ENCODE results near the gene LARGE1. TPM values are rescaled to one million over a fixed set of nuclear protein-coding genes. Genes with fewer than 3 reads are reported as not detected.

LARGE1 gene
- total and polyA plus RNA-seq, 2 of the 8 experiments (the other 6 are each of a cell fraction or from before 2014, with no cell fraction given): 43.7 to 83.0 TPM

DNA sequence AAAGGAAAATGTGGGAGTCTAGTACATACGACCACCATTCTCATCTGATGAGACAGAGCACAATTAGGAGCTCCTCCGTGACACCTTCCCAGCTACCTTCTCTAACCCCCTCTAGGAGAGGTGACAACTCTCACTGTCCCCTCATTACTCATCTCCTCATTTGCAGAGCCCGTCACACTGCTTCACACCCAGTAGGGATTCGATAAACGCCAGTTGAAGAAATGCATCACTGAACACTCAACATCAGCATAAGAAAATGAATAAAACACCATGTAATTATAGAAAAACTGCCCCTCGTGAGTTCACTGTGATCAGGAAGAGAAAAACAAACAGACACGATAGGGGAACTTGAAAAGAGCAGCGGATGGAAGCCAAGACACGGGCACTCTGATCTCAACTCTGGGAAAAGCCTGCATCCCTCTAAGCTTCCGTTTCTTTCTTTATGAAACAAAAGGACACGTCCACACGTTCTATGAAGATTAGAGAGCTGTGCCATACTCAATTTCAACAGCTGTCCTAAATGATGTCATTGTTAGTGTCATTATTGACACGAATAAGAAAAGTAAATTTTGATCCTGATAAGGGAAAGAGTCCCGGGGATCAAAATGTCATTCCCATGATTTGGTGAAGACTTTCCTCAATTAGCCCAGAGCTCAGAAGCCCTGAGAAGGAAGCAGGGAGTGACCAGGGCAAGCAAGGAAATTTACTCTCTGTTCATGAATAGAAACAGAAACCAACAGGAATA, 356.9 kb downstream of the LARGE1 start (continued):
- TF ChIP-seq, protein P1, sequence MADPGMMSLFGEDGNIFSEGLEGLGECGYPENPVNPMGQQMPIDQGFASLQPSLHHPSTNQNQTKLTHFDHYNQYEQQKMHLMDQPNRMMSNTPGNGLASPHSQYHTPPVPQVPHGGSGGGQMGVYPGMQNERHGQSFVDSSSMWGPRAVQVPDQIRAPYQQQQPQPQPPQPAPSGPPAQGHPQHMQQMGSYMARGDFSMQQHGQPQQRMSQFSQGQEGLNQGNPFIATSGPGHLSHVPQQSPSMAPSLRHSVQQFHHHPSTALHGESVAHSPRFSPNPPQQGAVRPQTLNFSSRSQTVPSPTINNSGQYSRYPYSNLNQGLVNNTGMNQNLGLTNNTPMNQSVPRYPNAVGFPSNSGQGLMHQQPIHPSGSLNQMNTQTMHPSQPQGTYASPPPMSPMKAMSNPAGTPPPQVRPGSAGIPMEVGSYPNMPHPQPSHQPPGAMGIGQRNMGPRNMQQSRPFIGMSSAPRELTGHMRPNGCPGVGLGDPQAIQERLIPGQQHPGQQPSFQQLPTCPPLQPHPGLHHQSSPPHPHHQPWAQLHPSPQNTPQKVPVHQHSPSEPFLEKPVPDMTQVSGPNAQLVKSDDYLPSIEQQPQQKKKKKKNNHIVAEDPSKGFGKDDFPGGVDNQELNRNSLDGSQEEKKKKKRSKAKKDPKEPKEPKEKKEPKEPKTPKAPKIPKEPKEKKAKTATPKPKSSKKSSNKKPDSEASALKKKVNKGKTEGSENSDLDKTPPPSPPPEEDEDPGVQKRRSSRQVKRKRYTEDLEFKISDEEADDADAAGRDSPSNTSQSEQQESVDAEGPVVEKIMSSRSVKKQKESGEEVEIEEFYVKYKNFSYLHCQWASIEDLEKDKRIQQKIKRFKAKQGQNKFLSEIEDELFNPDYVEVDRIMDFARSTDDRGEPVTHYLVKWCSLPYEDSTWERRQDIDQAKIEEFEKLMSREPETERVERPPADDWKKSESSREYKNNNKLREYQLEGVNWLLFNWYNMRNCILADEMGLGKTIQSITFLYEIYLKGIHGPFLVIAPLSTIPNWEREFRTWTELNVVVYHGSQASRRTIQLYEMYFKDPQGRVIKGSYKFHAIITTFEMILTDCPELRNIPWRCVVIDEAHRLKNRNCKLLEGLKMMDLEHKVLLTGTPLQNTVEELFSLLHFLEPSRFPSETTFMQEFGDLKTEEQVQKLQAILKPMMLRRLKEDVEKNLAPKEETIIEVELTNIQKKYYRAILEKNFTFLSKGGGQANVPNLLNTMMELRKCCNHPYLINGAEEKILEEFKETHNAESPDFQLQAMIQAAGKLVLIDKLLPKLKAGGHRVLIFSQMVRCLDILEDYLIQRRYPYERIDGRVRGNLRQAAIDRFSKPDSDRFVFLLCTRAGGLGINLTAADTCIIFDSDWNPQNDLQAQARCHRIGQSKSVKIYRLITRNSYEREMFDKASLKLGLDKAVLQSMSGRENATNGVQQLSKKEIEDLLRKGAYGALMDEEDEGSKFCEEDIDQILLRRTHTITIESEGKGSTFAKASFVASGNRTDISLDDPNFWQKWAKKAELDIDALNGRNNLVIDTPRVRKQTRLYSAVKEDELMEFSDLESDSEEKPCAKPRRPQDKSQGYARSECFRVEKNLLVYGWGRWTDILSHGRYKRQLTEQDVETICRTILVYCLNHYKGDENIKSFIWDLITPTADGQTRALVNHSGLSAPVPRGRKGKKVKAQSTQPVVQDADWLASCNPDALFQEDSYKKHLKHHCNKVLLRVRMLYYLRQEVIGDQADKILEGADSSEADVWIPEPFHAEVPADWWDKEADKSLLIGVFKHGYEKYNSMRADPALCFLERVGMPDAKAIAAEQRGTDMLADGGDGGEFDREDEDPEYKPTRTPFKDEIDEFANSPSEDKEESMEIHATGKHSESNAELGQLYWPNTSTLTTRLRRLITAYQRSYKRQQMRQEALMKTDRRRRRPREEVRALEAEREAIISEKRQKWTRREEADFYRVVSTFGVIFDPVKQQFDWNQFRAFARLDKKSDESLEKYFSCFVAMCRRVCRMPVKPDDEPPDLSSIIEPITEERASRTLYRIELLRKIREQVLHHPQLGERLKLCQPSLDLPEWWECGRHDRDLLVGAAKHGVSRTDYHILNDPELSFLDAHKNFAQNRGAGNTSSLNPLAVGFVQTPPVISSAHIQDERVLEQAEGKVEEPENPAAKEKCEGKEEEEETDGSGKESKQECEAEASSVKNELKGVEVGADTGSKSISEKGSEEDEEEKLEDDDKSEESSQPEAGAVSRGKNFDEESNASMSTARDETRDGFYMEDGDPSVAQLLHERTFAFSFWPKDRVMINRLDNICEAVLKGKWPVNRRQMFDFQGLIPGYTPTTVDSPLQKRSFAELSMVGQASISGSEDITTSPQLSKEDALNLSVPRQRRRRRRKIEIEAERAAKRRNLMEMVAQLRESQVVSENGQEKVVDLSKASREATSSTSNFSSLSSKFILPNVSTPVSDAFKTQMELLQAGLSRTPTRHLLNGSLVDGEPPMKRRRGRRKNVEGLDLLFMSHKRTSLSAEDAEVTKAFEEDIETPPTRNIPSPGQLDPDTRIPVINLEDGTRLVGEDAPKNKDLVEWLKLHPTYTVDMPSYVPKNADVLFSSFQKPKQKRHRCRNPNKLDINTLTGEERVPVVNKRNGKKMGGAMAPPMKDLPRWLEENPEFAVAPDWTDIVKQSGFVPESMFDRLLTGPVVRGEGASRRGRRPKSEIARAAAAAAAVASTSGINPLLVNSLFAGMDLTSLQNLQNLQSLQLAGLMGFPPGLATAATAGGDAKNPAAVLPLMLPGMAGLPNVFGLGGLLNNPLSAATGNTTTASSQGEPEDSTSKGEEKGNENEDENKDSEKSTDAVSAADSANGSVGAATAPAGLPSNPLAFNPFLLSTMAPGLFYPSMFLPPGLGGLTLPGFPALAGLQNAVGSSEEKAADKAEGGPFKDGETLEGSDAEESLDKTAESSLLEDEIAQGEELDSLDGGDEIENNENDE (IDR thresholded peaks at IDR 0.05; ENCODE audit: insufficient replicate concordance, low read length): no peak
